ENCODE data around the gene BEGAIN.

Gene BEGAIN

DNA sequence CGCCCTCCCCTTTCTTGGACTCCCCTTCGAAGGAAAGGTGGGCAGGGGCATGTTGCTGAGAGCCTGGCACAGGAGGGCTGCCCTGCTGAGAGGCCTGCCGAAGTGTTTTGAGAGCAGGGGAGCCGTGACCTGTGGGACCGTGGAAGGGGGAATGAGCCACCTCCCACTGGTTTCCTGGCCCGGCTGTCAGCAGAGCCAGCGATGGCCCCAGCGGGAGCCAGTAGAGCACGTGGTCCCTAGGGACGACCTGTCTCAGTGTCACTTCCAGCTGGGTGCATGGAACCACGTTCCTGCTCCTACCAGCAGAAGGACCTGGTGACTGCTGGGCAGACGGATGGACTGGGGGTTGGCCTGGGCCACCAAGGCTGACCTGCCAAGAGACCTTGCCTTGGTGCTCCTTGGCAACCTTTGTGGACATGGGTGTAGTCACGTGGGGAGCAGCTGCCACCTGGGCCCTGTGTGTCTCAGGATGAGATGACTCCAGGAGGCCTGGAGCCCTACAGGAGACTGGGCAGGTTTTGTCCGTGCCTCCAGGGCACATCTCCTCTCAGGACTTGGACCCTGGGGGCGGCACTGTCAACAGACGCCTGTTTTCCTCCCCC, 34.6 kb downstream of the BEGAIN start:
- H3K4me3 ChIP-seq (ENCODE audit: low read depth in 1 of 2, low read length in 2 of 2) = no peak overlapping the region

DNA sequence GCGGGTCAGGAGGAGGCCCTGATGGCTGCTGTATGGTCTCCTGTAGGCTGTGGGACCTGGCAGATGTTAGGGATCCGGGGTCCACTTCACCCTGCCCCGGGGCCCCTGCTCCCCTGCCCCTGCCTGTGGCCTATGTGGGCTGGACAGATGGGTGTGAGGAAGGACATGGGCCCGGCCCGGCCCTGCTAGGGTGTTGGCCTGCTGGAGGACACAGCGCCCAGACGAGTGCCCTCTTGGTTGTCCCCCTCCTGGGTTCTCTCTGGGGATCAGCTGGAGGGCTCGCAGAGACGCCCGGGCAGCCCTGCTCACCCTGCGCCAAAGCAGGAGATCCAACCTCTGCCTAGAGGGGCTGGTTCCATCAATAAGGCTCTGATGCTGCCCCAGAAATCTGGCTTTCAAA, 36.2 kb downstream of the BEGAIN start:
- no peak overlapping the region for H3K9ac ChIP-seq (ENCODE audit: low read depth in 1 of 2, low read length in 2 of 2)
- H3K9me3 ChIP-seq (ENCODE audit: control insufficient read depth in 1 of 2, low read length in 2 of 2) = no peaks in the 10 kb centered on the region
- no peaks in the 10 kb centered on the region for H3K36me3 ChIP-seq (ENCODE audit: control insufficient read depth in 1 of 2, insufficient read depth in 2 of 2, low read length in 2 of 2)
- no peaks in the 10 kb centered on the region for H3K27me3 ChIP-seq (ENCODE audit: control insufficient read depth in 1 of 2, insufficient read depth in 2 of 2, low read length in 2 of 2)
- peaks cover 27 to 35% of the 10 kb centered on the region in 2 donors for H3K4me1 ChIP-seq (ENCODE audit: control insufficient read depth in 1 of 2, insufficient read depth in 2 of 2, low read length in 2 of 2)
- no peak overlapping the region for H3K4me3 ChIP-seq (ENCODE audit: low read depth in 1 of 2, low read length in 2 of 2)
- H3K27ac ChIP-seq (ENCODE audit: low read depth, low read length) = no peak overlapping the region

More for the DNA sequence above, 34.6 kb downstream of the BEGAIN start:
- Histone ChIP-seq H3K4me1 (ENCODE audit: control insufficient read depth in 1 of 2, insufficient read depth in 2 of 2, low read length in 2 of 2) (peaks cover 18 to 25% of the 10 kb centered on the region in 2 donors), H3K9me3 (ENCODE audit: control insufficient read depth in 1 of 2, low read length in 2 of 2) (no peaks in the 10 kb centered on the region), H3K9ac (ENCODE audit: low read depth in 1 of 2, low read length in 2 of 2) (no peak overlapping the region), H3K27ac (ENCODE audit: low read depth, low read length) (no peak overlapping the region), H3K36me3 (ENCODE audit: control insufficient read depth in 1 of 2, insufficient read depth in 2 of 2, low read length in 2 of 2) (no peaks in the 10 kb centered on the region), H3K27me3 (ENCODE audit: control insufficient read depth in 1 of 2, insufficient read depth in 2 of 2, low read length in 2 of 2) (peaks cover 0 to 2% of the 10 kb centered on the region in 2 donors)

DNA sequence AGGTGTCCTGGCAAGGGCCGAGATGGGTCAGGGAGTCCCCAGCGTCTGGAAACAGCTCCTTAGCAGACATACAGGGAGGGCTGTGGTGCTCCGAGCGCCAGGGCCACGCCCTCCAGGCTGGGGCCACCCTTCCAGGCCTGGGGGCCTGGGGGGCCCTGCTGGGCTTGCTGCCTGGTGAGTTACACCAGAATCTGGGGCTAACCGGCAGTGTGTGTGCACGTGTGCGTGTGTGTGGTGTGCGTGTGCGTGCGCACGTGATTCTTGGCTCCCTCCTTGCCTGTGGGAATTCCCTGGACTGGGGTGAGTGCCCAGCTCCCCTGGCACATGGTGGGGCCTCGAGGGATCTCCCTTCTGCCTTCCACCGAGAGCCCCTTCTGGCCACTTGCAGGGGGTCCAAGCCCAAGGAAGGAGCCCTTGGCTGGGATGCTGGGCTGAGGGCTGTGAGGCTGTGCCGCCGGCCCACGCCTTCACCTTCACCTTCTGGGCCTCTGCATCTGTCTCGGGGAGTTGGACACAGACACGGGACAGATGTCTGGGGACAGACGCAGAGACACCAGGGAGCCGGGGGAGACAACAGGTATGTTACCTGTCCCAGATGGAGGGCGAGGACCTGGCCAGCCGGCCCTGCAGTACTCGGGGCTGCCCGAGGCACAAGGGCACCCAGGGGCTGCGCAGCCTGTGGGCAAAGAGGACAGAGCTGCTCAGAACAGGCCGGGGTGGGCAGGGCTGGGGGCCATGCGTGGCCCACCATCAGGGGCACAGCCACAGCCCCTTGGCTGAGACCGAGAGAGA, 37.2 kb downstream of the BEGAIN start:
- Histone ChIP-seq H3K27me3 (ENCODE audit: control insufficient read depth in 1 of 2, insufficient read depth in 2 of 2, low read length in 2 of 2) (no peaks in the 10 kb centered on the region), H3K4me1 (ENCODE audit: control insufficient read depth in 1 of 2, insufficient read depth in 2 of 2, low read length in 2 of 2) (peaks cover 32 to 35% of the 10 kb centered on the region in 2 donors), H3K9ac (ENCODE audit: low read depth in 1 of 2, low read length in 2 of 2) (no peak overlapping the region), H3K27ac (ENCODE audit: low read depth, low read length) (no peak overlapping the region), H3K4me3 (ENCODE audit: low read depth in 1 of 2, low read length in 2 of 2) (no peak overlapping the region), H3K36me3 (ENCODE audit: control insufficient read depth in 1 of 2, insufficient read depth in 2 of 2, low read length in 2 of 2) (no peaks in the 10 kb centered on the region), H3K9me3 (ENCODE audit: control insufficient read depth in 1 of 2, low read length in 2 of 2) (no peaks in the 10 kb centered on the region)

DNA sequence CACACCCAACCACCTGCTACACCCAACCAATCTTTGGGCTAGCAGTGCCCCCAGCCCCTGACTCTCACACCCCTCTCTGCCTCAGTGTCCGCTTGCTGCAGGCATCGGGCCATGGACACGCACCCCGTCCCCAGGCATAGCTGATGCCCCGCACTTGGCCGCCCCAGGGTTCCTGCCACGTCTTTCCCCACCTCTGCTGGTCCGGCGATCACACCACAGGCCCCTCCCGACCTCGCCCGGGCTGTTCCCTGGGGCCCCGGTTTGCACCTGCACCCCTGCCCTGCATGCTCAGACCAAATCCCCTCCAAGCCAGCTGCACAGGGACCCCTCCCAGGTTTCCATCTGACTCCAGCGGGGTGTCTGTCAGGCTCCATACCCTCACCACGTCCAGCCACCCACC, 38.3 kb downstream of the BEGAIN start:
- no peak overlapping the region for H3K4me3 ChIP-seq (ENCODE audit: low read depth in 1 of 2, low read length in 2 of 2)
- no peak overlapping the region for H3K27ac ChIP-seq (ENCODE audit: low read depth, low read length)
- H3K9me3 ChIP-seq (ENCODE audit: control insufficient read depth in 1 of 2, low read length in 2 of 2) = no peaks in the 10 kb centered on the region
- H3K9ac ChIP-seq (ENCODE audit: low read depth in 1 of 2, low read length in 2 of 2) = no peak overlapping the region
- H3K27me3 ChIP-seq (ENCODE audit: control insufficient read depth in 1 of 2, insufficient read depth in 2 of 2, low read length in 2 of 2) = no peaks in the 10 kb centered on the region
- peaks cover 26 to 30% of the 10 kb centered on the region in 2 donors for H3K4me1 ChIP-seq (ENCODE audit: control insufficient read depth in 1 of 2, insufficient read depth in 2 of 2, low read length in 2 of 2)
- no peaks in the 10 kb centered on the region for H3K36me3 ChIP-seq (ENCODE audit: control insufficient read depth in 1 of 2, insufficient read depth in 2 of 2, low read length in 2 of 2)

DNA sequence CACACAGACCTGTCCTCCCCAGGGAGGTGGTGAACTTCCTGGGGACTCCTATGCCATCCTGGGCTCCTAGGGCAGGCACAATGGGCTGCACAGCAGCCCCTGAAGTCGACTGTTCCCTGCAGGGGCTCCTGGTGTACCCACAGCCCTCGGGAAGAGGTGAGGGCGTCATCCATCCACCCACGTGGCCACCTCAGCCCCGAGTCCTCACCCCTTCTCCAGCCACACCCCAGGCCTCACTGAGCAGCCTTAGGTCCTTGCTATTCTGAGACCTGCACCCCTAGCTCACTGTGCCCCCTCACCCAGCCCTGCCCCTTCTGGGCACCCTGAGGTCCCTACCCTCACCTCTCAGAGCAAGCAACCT, 38.9 kb downstream of the BEGAIN start:
- H3K4me3 ChIP-seq (ENCODE audit: low read depth in 1 of 2, low read length in 2 of 2) = peak overlapping the region; percentile 1 to 45

DNA sequence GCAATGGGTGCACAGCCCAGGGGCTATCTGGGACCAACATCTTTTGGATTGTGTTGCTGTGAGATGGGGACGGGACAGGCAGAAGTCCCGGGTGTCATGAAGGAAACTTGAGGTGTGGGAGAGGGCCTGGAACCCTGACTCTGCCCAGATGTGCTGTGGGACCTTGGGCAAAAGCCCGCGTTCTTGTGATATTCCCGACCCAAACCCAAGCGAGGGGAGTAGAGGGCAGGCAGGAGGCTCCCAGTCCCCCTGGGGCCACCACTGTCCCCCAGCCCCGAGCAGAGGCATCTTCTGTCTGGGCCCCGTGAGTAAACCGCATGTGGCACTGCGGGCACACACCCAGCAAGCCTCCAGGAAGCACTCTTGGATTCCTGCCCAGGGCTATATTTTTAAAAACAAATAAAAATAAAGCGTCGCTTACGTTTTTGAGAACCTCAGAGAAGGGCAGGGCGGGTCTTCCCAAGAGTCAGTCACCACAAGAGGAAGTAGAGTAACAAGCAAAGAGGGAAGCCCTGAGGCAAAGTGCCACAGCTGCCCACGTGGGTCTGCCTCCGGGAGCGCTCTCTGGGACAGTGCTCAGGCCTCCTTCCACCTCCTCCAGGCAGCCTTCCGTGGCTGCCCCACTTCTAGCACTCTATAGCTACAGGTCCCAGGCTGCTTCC, 39.5 kb downstream of the BEGAIN start:
- Histone ChIP-seq H3K27me3 (ENCODE audit: control insufficient read depth in 1 of 2, insufficient read depth in 2 of 2, low read length in 2 of 2) (no peaks in the 10 kb centered on the region), H3K36me3 (ENCODE audit: control insufficient read depth in 1 of 2, insufficient read depth in 2 of 2, low read length in 2 of 2) (no peaks in the 10 kb centered on the region), H3K9ac (ENCODE audit: low read depth in 1 of 2, low read length in 2 of 2) (peak overlapping the region; percentile 57 to 58), H3K4me3 (ENCODE audit: low read depth in 1 of 2, low read length in 2 of 2) (peak overlapping the region; percentile 1 to 45), H3K27ac (ENCODE audit: low read depth, low read length) (peak overlapping the region; percentile 65), H3K9me3 (ENCODE audit: control insufficient read depth in 1 of 2, low read length in 2 of 2) (no peaks in the 10 kb centered on the region), H3K4me1 (ENCODE audit: control insufficient read depth in 1 of 2, insufficient read depth in 2 of 2, low read length in 2 of 2) (peaks cover 23 to 28% of the 10 kb centered on the region in 2 donors)

More for the DNA sequence above, 38.9 kb downstream of the BEGAIN start:
- Histone ChIP-seq H3K9me3 (ENCODE audit: control insufficient read depth in 1 of 2, low read length in 2 of 2) (no peaks in the 10 kb centered on the region), H3K27me3 (ENCODE audit: control insufficient read depth in 1 of 2, insufficient read depth in 2 of 2, low read length in 2 of 2) (no peaks in the 10 kb centered on the region), H3K27ac (ENCODE audit: low read depth, low read length) (no peak overlapping the region), H3K36me3 (ENCODE audit: control insufficient read depth in 1 of 2, insufficient read depth in 2 of 2, low read length in 2 of 2) (no peaks in the 10 kb centered on the region), H3K4me1 (ENCODE audit: control insufficient read depth in 1 of 2, insufficient read depth in 2 of 2, low read length in 2 of 2) (peaks cover 23 to 28% of the 10 kb centered on the region in 2 donors), H3K9ac (ENCODE audit: low read depth in 1 of 2, low read length in 2 of 2) (peak overlapping the region in 1 of 2 donors; percentile 58)

DNA sequence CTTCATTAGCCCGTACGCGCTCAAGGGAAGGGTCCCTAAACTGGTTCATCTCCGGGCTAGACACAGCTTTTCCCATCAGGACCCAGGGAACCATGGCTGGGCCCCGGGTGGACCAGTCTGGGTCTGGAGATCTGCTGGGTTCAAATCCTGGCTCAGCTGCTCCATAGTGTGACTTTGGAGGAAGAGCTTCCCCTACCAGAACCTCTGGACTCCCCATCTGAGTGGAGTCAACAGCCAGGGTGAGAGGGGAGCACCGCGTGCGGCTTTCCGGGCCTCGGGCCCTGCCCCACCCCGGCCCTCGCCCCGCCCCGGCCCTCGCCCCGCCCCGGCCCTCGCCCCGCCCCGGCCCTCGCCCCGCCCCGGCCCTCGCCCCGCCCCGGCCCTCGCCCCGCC, 41.2 kb downstream of the BEGAIN start:
- H3K9me3 ChIP-seq (ENCODE audit: control insufficient read depth in 1 of 2, low read length in 2 of 2) = no peaks in the 10 kb centered on the region
- peak overlapping the region in 1 of 2 donors; percentile 21 for H3K9ac ChIP-seq (ENCODE audit: low read depth in 1 of 2, low read length in 2 of 2)
- no peak overlapping the region for H3K27ac ChIP-seq (ENCODE audit: low read depth, low read length)
- H3K36me3 ChIP-seq (ENCODE audit: control insufficient read depth in 1 of 2, insufficient read depth in 2 of 2, low read length in 2 of 2) = no peaks in the 10 kb centered on the region
- H3K27me3 ChIP-seq (ENCODE audit: control insufficient read depth in 1 of 2, insufficient read depth in 2 of 2, low read length in 2 of 2) = no peaks in the 10 kb centered on the region
- peak overlapping the region; percentile 24 to 41 for H3K4me3 ChIP-seq (ENCODE audit: low read depth in 1 of 2, low read length in 2 of 2)
- H3K4me1 ChIP-seq (ENCODE audit: control insufficient read depth in 1 of 2, insufficient read depth in 2 of 2, low read length in 2 of 2) = peaks cover 23 to 28% of the 10 kb centered on the region in 2 donors

DNA sequence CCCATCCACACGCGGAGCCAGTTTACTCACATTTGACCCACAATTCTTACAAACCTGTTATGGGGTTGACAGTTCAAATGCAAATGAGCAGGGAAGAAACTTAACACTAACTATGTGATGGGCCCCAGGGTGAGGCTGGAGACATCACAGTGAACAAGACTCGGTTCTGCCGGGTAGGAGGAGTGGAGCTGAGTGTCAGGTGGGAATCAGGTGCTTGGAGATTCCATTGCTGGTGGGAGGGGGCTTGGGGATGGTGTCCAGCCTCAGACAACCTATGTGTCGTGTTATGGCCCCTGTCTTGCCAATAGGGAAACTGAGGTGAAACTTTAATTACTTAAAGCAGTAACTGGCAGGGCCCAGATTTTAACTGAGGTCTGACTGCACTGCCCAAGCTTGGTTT, 41.9 kb downstream of the BEGAIN start:
- Histone ChIP-seq H3K4me1 (ENCODE audit: control insufficient read depth in 1 of 2, insufficient read depth in 2 of 2, low read length in 2 of 2) (peaks cover 23 to 28% of the 10 kb centered on the region in 2 donors), H3K36me3 (ENCODE audit: control insufficient read depth in 1 of 2, insufficient read depth in 2 of 2, low read length in 2 of 2) (no peaks in the 10 kb centered on the region), H3K27me3 (ENCODE audit: control insufficient read depth in 1 of 2, insufficient read depth in 2 of 2, low read length in 2 of 2) (no peaks in the 10 kb centered on the region), H3K27ac (ENCODE audit: low read depth, low read length) (no peak overlapping the region), H3K9ac (ENCODE audit: low read depth in 1 of 2, low read length in 2 of 2) (peak overlapping the region in 1 of 2 donors; percentile 21), H3K9me3 (ENCODE audit: control insufficient read depth in 1 of 2, low read length in 2 of 2) (no peaks in the 10 kb centered on the region), H3K4me3 (ENCODE audit: low read depth in 1 of 2, low read length in 2 of 2) (no peak overlapping the region)

DNA sequence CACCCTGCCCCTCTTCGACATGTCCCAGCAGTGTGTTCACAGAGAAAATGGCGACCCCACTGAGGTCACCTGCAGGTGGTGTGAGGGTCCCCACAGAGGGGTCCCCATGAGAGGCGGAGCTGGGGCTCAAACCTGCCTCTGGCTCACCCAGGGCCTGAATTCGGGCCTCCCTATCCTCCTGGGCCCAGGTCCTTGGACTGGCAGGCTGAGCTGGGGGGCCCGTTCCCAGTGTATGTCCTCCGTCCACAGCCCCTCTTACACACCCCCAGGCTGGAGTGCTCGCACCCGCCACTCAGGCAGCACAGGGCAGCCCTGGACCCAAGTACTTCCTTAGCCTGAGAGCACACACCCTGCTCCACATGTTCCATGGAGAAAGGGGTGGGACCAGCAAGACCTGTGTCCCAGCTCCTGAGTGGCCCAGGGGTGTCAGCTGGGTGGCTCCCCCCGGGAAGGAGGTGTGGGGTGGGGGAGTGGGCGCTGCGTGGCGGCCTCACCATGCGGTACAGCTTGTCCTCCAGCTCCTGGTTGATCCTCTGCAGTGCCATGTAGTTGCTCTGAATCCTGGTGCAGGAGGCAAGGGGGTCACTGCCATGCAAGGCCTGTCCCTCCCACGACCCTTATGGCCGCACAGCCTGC, 42.6 kb downstream of the BEGAIN start:
- no peaks in the 10 kb centered on the region for H3K36me3 ChIP-seq (ENCODE audit: control insufficient read depth in 1 of 2, insufficient read depth in 2 of 2, low read length in 2 of 2)
- H3K9me3 ChIP-seq (ENCODE audit: control insufficient read depth in 1 of 2, low read length in 2 of 2) = no peaks in the 10 kb centered on the region
- H3K27me3 ChIP-seq (ENCODE audit: control insufficient read depth in 1 of 2, insufficient read depth in 2 of 2, low read length in 2 of 2) = no peaks in the 10 kb centered on the region
- no peak overlapping the region for H3K27ac ChIP-seq (ENCODE audit: low read depth, low read length)
- no peak overlapping the region for H3K4me3 ChIP-seq (ENCODE audit: low read depth in 1 of 2, low read length in 2 of 2)
- no peak overlapping the region for H3K9ac ChIP-seq (ENCODE audit: low read depth in 1 of 2, low read length in 2 of 2)
- peaks cover 23 to 28% of the 10 kb centered on the region in 2 donors for H3K4me1 ChIP-seq (ENCODE audit: control insufficient read depth in 1 of 2, insufficient read depth in 2 of 2, low read length in 2 of 2)
